OCI-LY3 (cell line): ENCODE measurements around the gene PBX3.

Source experiments
- CTCF ChIP-seq: fragments of 200-600, 300-600 bp; sonication (generic); IDR thresholded peaks from 2 replicates; pipeline ENCODE4 v1.5.1; 2014; ENCODE audit warnings: antibody characterized with exemption, low read length, low read depth
- EZH2phosphoT487 ChIP-seq: fragments of 200-600 bp; shearing (Covaris generic); IDR thresholded peaks from 2 replicates; pipeline ENCODE4 v1.6.1; 2018; ENCODE audit warnings: antibody characterized with exemption, mixed run types, low read depth

GRCh38 chr9:125904155-125904851 is 157.1 kb downstream of the PBX3 start:
- TF ChIP-seq CTCF (no peak), EZH2phosphoT487 (no peak)
